Gastrocnemius medialis (tissue), 4 donors: ENCODE data around the gene IL24.

ENCODE experiments used
- POLR2A ChIP-seq, 2 donors: fragments of 450-650 bp; IDR thresholded peaks; one replicate each; pipeline ENCODE4 v1.6.1; 2017; ENCODE audit warnings: antibody characterized with exemption in 2 of 2, mild to moderate bottlenecking in 2 of 2, moderate library complexity in 2 of 2
- TF ChIP-seq, protein P1 (sequence below), 5 experiments: fragments of 450-650 bp in 3 of 5; fragments of 200-600 bp in 2 of 5; sonication (generic) in 2 of 5; IDR thresholded peaks in 4 of 5; conservative IDR thresholded peaks in 1 of 5; 1 replicate in 4 of 5; 2 replicates in 1 of 5; pipeline ENCODE4 v1.5.1; 2016 to 2019; ENCODE audit warnings: antibody characterized with exemption in 5 of 5, mild to moderate bottlenecking in 3 of 5, moderate library complexity in 3 of 5

DNA sequence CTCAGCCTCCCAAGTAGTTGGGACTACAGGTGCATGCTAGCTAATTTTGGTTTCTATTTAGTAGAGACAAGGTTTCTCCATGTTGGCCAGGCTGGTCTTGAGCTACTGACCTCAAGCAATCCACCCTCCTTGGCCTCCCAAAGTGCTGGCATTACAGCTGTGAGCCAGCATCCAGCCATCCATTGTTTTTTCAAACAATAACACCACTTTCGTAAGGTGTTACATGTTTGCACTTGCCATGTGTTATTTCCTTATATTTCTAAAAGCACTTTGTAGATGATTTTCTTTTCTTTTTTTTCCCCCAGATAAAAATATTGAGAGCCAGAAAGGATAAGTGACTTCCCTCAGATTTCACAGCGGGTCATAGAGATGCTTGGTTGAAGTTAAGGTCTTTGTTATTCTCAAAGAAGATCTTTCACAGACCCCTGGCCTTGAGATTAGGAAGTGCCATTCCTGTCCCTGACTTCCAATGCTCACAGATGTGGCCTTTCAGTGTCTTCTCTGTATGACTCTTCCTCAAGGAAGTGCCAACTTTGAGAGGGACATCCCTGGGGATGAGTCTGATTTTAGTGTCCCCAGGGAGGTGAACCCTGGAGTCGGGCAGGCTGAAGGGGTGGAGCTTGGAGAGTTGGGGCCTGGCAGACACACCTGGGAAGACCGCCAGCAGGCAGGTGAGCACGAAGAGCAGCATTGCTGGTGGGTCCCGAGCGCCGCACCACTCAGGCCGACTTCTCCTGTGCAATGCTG is 42.8 kb downstream of the IL24 start:
- TF ChIP-seq POLR2A (IDR thresholded peaks at IDR 0.05), result no peak
- TF ChIP-seq, protein P1, sequence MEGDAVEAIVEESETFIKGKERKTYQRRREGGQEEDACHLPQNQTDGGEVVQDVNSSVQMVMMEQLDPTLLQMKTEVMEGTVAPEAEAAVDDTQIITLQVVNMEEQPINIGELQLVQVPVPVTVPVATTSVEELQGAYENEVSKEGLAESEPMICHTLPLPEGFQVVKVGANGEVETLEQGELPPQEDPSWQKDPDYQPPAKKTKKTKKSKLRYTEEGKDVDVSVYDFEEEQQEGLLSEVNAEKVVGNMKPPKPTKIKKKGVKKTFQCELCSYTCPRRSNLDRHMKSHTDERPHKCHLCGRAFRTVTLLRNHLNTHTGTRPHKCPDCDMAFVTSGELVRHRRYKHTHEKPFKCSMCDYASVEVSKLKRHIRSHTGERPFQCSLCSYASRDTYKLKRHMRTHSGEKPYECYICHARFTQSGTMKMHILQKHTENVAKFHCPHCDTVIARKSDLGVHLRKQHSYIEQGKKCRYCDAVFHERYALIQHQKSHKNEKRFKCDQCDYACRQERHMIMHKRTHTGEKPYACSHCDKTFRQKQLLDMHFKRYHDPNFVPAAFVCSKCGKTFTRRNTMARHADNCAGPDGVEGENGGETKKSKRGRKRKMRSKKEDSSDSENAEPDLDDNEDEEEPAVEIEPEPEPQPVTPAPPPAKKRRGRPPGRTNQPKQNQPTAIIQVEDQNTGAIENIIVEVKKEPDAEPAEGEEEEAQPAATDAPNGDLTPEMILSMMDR (IDR thresholded peaks at IDR 0.05 in 4 of 5, conservative IDR thresholded peaks at IDR 0.05 in 1 of 5), result no peak
